NK-92 (cell line): ENCODE data around the gene SLC29A1.

Source experiments
- DNase-seq: peaks from one replicate; lab custom pipeline; 2025; ENCODE audit not compliant: unreplicated experiment; lab: John Stamatoyannopoulos, UW

SLC29A1 gene

DNA sequence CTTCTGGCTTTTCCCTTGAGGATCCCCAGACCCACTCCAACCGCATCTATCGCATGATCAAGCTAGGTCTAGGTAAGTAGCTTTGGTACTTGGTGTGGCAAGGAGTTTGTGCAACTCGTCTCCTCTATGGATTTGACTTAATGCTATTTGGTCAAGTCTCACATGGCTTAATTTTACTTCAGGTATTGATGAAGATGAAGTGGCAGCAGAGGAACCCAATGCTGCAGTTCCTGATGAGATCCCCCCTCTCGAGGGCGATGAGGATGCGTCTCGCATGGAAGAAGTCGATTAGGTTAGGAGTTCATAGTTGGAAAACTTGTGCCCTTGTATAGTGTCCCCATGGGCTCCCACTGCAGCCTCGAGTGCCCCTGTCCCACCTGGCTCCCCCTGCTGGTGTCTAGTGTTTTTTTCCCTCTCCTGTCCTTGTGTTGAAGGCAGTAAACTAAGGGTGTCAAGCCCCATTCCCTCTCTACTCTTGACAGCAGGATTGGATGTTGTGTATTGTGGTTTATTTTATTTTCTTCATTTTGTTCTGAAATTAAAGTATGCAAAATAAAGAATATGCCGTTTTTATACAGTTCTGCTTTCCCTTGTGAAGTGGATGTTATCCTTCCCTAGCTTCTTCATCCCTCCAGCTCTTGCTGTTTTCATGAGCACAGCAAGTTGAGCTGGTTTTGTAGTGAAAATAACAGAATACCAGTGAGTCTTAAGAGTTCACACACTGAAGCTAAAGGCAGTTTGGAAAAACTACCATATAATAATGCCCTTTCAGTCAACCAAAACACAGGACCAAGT lies 30.1 kb downstream of the SLC29A1 start:
- DNase-seq, result no peak

DNA sequence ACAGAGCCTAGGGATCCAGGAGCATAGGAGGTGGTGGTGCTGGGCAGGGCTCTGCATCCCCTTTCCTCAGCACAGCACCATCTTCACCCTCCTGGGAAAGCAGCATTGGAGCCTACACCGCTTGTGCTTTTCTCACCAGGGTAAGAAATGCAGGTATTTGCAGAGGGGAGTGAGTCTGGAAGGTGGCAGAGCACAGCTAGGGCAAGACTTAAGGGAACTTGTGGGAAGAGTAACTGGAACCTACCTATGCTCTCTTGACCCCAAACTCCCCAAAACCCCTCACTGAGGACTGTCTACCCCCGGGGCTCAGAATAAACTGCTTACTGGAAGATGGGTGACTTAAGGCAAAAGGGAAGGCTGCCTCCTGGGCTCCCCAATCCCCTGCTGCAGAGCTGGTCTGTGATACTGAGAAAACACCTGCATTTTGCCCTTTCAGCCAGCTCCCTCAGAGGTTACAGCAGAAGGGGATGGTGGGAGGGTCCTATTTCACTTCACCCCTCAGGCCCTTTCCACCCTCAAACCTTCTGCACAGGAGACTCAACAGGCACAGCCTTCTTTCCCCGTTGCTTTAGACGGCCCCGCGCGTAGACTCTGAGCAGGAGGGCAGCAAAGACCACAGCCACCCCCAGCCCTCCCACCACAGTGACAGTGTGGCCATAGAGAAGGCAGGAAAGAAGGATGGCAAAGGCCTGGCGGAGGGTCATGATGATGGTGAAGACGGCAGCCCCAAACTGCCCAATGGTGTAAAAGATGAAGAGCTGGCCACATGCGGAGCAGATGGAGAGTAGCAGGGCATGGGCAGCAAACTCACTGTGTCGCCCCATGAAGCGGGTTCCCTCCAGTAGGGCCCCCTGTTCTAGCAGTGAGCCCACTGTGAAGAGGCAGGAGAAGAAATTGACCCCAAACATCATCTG lies 31.1 kb downstream of the SLC29A1 start:
- no peak for DNase-seq

DNA sequence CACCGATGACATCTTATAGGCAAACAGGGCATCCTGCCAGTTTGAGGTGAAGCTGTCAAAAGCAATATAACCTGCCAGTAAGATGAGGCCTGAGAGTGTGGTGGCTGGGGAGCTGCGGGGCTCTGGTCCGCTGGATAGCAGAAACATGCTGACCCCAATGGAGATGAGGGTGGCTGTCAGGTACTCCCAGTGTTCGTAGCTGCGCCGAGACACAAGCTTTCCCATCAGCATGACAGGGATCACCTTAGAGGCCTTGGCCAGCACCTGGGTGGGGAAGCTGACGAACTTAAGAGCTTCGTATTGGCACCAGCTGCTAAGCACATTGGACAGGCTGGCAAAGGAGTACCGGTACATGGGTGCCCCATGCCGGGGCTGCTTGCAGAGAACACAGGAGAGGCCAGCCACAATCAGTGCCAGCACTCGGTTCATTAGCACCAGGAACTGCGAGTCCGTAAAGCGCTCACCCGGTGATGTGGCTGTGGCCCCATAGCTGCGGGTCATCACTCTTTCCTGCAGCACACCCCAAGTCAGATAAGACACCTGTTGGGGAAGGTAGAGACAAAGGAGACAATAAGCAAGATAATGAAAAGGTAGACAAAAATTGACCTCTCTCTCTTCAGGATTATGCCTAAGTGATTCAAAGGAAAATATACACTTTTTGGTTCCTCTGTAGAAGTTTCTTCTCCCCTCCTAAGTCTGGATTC lies 31.9 kb downstream of the SLC29A1 start:
- no peak for DNase-seq

DNA sequence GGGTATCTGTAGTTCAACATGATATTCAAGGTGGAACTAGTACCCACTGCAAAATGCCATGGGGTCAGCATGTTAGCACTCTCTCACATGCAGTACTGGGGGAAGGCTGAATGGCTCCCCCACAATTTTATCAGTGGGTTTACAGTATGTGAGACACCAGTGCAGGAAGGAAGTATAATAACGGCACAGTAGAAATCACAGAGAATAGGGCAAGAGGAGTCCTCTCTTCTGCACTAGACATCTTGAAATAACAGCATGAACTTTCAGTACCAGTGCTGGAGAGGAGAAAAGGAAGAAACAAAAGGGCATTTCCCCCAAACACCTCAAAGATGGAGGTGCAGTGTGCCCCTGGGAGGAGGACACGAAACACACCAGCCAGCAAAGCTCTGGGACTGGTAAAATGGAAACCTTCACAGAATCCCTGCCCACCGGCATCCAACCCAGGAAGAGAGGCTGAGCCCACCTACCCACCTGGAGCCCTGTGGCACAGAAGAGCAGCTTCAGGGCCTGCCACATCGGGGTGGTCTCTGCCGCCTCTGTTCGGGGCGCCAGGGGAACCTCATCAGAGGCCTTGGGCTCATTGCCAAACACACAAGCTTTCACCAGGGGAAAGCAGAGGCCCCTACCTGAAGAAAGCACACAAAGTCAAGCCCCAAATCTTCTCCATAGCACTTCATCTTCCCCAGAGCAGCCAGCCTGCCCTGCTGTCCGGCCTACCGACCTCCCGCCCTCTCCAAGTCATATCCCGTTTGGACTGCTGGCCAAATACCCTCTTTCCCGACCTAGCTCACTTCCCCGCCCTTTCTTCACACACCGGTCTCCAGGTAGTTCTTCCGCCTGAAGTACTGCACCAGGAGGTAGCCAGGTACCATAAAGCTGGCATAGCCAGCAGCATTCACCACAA lies 32.7 kb downstream of the SLC29A1 start:
- no peak for DNase-seq

DNA sequence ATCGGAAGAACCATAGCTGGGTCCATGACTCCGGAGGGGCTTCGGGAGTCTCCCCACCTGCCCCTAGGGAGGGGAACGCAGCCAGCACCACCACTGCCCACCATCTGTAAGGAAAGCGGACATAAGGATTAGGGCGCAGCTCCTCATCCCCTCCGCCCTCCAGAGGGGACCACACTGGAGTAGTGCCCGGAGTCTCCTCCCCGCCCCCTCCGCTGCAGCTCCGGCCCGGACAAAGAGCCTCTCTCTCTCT lies 33.3 kb downstream of the SLC29A1 start:
- no peak for DNase-seq

DNA sequence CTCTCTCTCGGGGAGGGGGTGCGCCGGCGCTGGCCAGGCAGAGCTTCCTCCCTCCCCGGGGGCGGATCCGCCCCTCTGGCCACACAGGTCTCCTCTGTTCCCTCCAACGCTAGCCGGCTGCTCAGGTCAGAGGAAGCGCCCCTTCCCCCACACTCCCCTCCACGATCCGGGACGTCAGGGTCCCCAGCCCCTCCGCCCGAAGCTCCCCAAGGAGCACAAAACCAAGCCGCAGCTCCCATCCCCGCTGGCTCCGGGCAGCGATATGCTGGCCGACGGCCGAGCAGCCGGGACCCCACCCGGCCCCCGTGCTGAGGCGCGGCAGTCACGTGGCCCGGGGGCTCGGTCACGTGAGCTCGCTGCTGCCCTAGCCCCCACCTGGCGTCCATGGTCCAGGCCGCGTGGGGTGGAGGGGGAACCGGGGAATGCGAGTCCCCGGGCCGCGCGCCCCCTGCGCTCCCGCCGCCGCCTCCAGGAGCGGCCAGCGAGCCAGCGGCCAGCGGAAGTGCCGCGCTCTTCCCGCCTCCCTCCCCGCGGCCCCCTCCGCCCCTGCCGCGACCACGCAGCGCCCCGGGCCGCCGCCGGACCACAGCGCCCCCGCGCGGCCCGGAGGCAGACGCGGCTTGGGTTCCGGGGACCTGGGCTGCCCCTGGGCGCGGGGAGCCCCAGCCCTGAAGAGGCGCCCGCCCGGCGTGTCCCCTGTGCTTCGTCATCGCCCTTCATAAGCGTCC lies 33.8 kb downstream of the SLC29A1 start, which contains the start of gene SLC35B2:
Gene SLC35B2 (minus strand): TSS at position 504 of the 728 bp plus-strand sequence. CDS start 118 bp downstream, at position 386.
- DNase-seq, result no peak

DNA sequence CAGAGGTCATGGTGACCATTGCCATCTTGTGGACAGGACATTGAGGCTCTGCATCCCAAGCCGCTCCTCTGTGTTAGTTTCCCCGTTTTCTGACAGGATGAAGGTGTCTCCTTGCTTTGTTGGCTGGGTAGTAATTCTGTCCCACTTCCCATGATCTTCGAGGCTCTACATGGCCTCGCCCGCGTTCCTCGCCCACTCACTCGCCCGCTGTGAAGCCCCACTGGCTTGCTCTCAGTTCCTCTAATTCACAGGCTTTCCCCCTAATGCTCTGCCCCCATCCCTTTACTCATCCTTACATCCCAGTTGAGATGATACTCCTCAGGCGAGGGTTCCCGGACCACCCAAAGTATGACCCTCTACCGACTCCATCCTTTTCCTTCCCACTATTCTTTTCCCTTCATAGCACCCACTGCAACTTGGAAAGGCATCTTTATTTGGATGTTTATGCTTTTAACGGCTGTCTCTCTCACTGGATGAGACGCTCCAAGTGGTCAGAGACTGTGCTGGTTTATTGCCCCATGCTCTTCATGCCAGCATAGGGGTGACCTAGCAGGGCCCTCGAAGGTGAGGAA lies 34.4 kb downstream of the SLC29A1 start:
- DNase-seq, result no peak

DNA sequence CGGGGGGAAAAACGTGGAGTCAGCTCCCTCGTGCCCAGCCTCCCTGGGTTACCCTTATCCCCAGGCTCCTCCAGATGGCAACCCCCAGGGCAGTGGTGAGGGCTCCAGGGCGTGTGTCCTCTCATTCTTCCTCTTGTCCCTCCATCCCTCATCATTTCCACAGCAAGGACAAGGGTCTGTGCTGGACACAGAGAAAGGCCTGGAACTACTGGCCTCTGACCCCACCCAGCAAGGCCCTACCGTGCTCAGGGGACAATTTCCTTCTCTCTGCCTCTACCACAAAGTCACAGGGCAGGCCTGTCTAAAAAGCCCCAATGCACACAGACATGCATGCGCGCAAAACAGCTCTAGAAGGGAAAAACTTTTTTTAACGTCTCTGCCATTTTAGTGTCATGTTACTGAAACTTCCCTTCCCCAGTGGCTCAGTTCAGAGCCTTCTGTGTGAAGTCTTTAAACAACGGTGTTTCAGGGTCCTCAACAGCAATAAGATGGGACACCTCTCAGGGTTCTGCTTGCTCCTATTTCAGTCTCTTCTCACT lies 35.0 kb downstream of the SLC29A1 start:
- DNase-seq, result no peak

DNA sequence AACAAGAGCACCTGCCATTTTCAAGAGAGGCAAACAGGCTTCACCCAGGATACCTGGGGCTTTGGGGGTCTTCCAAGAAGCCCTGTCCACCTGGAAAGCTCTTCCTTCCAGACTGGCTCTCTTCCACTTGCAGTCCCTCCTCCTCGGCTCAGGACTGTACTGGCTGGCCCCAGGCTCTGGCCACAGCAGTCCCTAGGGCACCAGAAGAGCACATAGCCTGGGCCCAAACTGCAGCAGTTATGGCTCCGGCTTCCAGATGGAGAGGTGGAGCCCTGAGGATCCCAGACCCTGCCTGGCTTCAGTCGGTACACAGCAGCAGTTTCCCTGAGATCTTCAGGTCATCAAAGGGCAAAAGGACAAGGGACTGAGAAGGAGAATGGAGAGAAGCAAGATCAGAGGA lies 35.5 kb downstream of the SLC29A1 start:
- DNase-seq, result no peak

DNA sequence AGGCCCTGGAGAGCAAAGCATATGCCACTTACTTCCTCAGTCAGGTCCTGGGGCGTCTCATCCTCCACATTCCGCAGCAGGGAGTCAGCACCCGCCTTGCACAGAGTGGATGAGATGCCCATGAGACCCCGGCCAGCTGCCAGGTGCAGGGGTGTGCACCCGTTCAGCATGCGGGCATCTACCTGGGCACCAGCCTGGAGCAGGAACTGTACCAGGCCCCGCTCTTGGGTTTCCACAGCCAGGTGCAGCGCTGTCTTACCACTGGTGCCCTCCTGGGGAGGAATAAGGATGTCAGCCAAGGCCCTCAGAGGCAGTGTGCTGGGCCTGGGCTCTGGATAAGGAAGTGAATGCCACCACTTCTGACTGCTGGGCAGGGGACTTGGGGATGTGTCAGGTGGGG lies 36.6 kb downstream of the SLC29A1 start:
- DNase-seq, result no peak

DNA sequence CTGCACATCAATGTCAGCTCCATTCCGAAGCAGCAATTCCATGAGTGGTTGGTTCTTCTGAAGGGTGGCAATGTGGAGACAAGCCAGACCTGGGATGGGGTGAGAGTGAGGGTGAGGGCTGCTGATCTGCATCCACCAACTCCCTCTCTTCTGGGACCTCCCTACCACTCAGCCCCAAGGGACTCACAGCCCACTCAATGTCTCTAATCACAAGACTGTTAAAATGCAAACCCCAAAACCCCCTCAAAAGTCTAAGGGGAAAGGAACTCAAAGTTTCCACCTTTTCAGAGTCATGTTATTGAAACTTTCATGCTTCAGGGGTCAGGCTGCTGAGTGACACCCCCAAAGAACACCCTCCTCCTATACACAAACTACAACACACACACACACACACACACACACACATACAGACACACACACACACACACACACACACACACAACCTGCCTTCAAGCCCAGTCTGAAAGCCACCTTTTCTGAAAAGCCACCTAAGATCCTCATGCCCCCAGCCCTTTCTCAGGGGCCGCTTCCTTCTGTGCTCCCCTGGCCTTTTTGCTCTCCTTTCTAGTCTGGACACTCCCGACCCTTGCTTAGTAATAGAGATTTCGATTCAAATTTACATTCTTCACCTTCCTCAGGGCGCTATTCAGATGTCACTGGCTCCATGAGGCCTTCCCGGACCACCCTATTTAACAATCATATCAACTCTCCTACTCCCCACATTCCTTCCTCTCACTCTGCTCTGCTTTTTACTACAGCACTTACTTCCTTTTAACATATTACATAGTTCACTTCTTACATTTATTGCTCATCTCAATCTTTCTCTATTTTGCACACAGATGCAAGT lies 37.3 kb downstream of the SLC29A1 start:
- no peak for DNase-seq

DNA sequence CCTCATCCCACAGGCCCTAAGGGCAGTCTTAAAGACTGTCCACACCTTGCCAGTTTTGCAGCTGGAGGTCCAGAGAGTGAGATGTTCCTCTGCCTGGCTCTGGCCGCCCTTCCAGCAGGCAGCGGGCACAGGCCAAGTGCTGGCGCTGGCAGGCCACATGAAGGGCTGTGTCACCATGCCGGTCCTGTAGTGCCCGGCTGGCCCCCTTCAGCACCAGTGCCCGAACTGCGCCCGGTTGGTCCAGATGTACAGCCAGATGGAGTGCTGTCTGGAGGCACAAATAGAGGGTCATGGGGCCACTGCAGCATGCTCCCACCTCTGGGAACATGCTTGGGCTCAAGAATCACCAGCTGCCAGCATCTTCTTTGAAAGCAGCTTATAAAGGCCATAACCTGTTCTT lies 38.2 kb downstream of the SLC29A1 start:
- no peak for DNase-seq

DNA sequence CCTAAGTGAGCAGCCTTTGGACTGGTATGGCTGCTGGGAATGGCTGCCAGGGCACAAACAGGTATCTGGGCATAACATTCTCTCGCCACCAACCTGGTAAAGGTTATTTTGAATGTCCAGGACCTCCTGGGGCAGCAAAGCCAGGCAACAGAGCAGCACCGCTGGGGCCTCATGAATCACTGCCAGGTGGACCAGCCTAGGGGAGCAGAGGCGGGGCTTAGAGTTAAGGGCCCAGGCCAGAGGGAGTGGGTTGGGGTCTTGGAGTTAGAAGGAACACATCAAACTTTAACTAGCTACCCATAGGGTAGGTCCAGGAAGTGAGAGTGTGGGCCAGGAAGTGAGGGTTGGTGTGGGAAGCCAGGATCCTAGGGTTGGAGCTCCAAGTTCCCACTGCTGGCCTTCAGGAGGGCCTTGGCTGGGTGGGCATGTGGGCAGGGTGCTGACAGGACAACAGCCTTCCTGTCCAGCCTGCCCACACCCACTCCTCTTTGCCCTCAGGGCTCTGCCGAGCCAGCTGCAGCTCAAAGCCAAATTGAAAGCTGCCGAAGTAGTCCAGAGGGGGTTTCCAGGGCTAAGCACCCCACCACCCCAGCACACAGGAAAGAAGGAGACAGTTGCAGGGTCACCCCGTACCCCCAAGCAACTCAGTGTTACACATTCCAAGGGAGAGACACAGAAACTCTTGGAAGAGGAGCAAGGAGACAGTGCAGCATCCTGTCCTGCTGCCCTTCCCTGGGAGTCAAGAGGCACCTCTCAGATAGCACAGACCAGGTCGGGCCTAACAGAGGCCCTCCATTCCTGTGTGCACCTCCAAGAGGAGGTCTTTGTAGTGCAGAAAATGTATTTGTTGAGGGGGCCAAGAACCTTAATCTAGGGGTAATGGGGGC lies 39.3 kb downstream of the SLC29A1 start:
- no peak for DNase-seq

DNA sequence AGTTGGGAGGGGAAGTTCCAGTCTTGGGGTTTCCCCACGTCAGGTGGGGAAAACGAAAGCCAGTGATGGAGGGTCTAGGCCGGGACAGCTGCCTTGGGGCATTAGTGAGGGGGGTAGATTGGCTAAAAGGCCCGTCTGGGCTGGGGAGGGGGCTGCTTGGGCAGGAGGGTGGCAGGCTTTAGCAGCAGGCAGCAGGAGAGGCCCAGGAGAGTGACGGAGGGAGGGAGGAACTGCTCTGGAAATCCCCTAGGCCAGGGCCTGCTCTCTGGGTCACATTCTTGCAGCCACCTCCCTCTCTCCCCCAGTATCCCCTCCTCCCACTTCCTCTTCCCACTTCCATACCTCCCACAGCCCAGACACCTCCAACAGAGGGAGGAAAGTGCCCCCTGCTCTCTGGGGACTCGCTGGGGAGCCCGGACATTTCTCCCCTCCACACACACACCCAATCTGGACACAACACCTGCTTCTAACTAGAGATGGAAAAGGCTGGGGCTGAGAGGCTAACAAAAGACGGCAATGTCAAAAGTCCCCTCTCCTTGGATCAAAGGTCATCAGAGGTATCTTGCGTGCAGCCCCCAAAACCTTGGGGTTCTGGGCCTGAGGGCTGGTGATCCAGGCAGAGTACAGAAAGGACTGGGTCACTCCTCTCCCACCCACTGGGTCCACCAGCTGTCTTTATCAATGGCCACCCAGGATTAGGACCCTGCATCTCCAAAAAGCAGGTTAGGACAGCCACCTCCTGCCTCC lies 40.1 kb downstream of the SLC29A1 start:
- DNase-seq, result no peak

DNA sequence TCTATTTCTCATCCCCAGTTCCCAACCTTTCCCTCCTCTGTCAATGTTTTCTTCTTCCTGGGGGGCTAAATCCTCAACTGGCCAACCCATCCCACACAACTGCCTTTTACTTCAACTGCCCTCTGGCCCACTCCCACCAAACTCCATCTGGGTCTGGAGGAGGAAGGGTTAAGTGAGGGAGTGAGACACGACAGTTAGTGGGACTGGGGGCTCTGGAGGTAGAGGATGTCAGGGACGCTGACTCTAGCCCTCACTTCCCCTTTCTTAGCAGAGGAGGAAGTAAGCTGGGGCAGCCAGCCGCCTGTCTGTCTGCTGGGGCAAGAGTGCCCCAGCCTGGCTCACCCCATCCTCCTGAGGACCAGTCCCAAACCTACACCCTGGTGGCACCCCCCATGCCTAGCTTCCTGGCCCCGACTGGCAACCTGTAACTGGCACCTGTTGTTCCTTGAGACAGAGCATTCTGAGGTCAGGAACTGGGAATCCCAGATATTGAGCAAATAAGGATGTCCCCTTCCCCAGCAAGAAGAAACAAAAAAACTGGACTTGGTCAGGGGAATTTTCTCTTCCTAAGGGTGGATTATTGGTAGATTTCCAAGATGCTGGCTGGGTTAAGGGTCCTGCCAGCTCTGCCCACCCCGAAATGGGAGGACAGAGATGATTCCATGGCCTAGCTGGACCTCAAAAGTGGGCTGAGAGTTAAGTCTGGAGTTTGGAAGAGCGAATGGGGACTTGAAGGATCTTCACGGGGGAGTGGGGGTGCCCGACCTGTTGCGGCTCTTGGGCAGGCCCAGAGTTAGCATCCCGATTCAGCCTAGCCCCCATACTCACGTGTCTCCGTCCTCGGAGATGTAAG lies 41.0 kb downstream of the SLC29A1 start:
- DNase-seq, result no peak
